Mucosa of descending colon (tissue), 3 donors: ENCODE results near the gene WDR54. TPM values are rescaled to one million over a fixed set of nuclear protein-coding genes. Genes with fewer than 3 reads are reported as not detected.
A peak's percentile ranks its signal among the peaks of the same experiment; 100 is the strongest.

Experiments
- ATAC-seq: fragments of 200-7000 bp; cut with Tn5 transposase; one replicate; pipeline ENCODE4 v1.9.1; 2020; ENCODE audit warnings: mild to moderate bottlenecking, moderate library complexity
- DNase-seq, 3 donors: peaks; one replicate each; pipeline ENCODE4 v3.0.0-alpha.2; 2020
- H3K36me3 ChIP-seq: fragments of 200-600 bp; one replicate; pipeline ENCODE4 v1.8.0; 2021; ENCODE audit warnings: low read depth, mild to moderate bottlenecking
- H3K4me1 ChIP-seq: fragments of 200-600 bp; one replicate; pipeline ENCODE4 v1.8.0; 2021; ENCODE audit warnings: low read depth, mild to moderate bottlenecking
- H3K4me3 ChIP-seq: fragments of 200-600 bp; one replicate; pipeline ENCODE4 v1.8.0; 2021; ENCODE audit warnings: mild to moderate bottlenecking
- H3K9me3 ChIP-seq: fragments of 200-600 bp; one replicate; pipeline ENCODE4 v1.8.0; 2021; ENCODE audit warnings: mild to moderate bottlenecking
- intact Hi-C, 2 donors: fragments of 100-400 bp; cut with DNase I in 1 of 2; cut with micrococcal nuclease in 1 of 2; formaldehyde crosslinking; loops; one replicate each; pipeline versions ENCODE4 v1.11.0 to v1.11.1; 2022; cut with DNase I, micrococcal nuclease
- total RNA-seq, 3 donors: library from RNA; stranded (reverse); fragmentation: NEBNext Ultra II Directional in 2 of 3; extraction: Animal tissue kit (Norgen Biotek cat#: 25700) in 2 of 3; gene quantifications; one replicate each; pipeline versions ENCODE4 v1.2.1 to v1.2.4, GENCODE V29; 2021 to 2023
- TF ChIP-seq, protein P1 (sequence below): fragments of 200-600 bp; IDR thresholded peaks from one replicate; pipeline ENCODE4 v1.8.0; 2022; ENCODE audit warnings: antibody characterized with exemption, mild to moderate bottlenecking
- donor health status: DM: no; HTN: no; CAD: no; lungs with moderate emphysema.
- donor health status: DM: no; HTN: no; CAD: no.
- donor health status: DM: no; HTN: yes; CAD: no.

WDR54 gene
- total RNA-seq, 3 donors from 2014 or later, result 4.0 to 4.8 (median 4.5) TPM

DNA sequence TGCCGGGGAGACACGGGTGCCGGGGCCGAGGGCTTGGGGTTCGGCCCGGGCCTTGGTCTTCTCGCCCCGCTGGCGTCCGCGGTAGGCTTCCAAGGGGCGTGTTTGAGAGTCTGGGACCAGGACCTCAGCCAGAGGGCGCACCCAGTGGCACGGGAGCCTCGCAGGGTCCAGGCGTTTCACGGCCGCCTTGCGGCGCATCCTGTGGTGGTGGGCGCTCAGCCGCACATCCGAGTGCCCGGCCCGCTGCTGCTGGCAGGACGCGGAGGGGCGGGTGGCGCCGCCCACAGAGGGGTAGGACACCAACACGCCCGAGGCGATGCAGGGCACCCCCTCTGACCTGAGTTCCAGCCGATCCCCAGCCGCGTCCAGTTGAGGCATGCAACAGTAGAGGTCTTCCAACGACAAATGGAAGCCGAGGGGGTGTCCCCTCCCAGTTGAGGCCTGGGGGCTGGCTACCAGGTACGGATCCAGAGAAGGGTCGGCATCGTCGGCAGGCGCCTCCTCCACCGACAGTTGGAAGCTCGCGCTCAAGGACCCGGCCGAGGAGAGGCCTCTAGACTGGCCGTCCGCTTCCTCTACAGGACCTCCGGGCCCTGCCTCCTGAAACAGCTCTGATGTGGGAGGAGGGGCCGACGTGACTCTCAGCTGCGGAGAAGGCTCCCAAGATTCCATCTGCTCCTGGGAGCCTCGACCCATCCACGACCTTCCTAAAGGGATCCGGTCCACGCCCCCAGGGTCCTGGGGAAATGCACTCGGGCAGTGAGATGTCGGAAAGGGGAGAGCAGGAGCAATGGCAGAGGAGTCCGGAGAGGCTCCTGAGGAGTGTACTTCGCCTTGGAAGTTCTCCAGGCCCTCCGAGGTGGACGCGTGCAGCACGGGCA lies 6.4 kb upstream of the WDR54 start:
- TF ChIP-seq, protein P1, sequence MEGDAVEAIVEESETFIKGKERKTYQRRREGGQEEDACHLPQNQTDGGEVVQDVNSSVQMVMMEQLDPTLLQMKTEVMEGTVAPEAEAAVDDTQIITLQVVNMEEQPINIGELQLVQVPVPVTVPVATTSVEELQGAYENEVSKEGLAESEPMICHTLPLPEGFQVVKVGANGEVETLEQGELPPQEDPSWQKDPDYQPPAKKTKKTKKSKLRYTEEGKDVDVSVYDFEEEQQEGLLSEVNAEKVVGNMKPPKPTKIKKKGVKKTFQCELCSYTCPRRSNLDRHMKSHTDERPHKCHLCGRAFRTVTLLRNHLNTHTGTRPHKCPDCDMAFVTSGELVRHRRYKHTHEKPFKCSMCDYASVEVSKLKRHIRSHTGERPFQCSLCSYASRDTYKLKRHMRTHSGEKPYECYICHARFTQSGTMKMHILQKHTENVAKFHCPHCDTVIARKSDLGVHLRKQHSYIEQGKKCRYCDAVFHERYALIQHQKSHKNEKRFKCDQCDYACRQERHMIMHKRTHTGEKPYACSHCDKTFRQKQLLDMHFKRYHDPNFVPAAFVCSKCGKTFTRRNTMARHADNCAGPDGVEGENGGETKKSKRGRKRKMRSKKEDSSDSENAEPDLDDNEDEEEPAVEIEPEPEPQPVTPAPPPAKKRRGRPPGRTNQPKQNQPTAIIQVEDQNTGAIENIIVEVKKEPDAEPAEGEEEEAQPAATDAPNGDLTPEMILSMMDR, result no peak
- DNase-seq (peak; percentile 51 to 73 (median 67)), ATAC-seq (peak; percentile 62)
- Histone ChIP-seq H3K9me3 (no peaks in the 10 kb centered on the region), H3K4me3 (no peak overlapping the region), H3K36me3 (no peaks in the 10 kb centered on the region), H3K4me1 (peaks cover 7% of the 10 kb centered on the region)
- intact Hi-C loops, result no loop called here

GRCh38 chr2:74415762-74416395 lies 5.7 kb upstream of the WDR54 start:
- TF ChIP-seq, protein P1, result no peak
- Histone ChIP-seq H3K4me3 (no peak overlapping the region), H3K4me1 (peaks cover 12% of the 10 kb centered on the region), H3K9me3 (no peaks in the 10 kb centered on the region), H3K36me3 (no peaks in the 10 kb centered on the region)
- intact Hi-C loops, result no loop called here
- DNase-seq, result peak in 1 of 3 donors; percentile 35
- no peak for ATAC-seq

- Histone ChIP-seq H3K9me3 (no peaks in the 10 kb centered on the region), H3K36me3 (no peaks in the 10 kb centered on the region), H3K4me1 (peaks cover 13% of the 10 kb centered on the region), H3K4me3 (no peak overlapping the region)
- DNase-seq, result no peak
- intact Hi-C loops, result no loop called here
- ATAC-seq, result no peak
- TF ChIP-seq, protein P1, result no peak
Measured at GRCh38 chr2:74416778-74417177, 4.8 kb upstream of the WDR54 start.

GRCh38 chr2:74417197-74417596 lies 4.3 kb upstream of the WDR54 start:
- H3K4me1 ChIP-seq, result peaks cover 18% of the 10 kb centered on the region
- TF ChIP-seq, protein P1, result no peak
- ATAC-seq, result no peak
- no peaks in the 10 kb centered on the region for H3K9me3 ChIP-seq
- no peak for DNase-seq
- intact Hi-C loops, result no loop called here
- H3K4me3 ChIP-seq, result no peak overlapping the region
- no peaks in the 10 kb centered on the region for H3K36me3 ChIP-seq

- Histone ChIP-seq H3K4me1 (peaks cover 18% of the 10 kb centered on the region), H3K9me3 (no peaks in the 10 kb centered on the region), H3K36me3 (no peaks in the 10 kb centered on the region), H3K4me3 (no peak overlapping the region)
- no peak for ATAC-seq
- DNase-seq, result no peak
- TF ChIP-seq, protein P1, result no peak
- intact Hi-C loops, result no loop called here
Measured at GRCh38 chr2:74417763-74418162, 3.8 kb upstream of the WDR54 start.
